Liver (tissue), 9 donors: ENCODE data around the gene CTNNA2. TPM values are rescaled to one million over a fixed set of nuclear protein-coding genes. Genes with fewer than 3 reads are reported as not detected.
"Not testable (repeated sequence)": the region's sequence is repeated elsewhere in the genome, so short reads cannot be mapped to it uniquely, and the experiment has no call there.

Experiments used
- DNase-seq: peaks from one replicate; pipeline ENCODE4 v3.0.0-alpha.2; 2017; ENCODE audit warnings: low spot score
- H3K27ac ChIP-seq, 2 donors: one replicate each; pipeline ENCODE4 v1.7.0; 2013; ENCODE audit warnings: inconsistent platforms in 2 of 2, low read length in 2 of 2, control low read depth in 1 of 2, low read depth in 1 of 2, mild to moderate bottlenecking in 1 of 2
- H3K27me3 ChIP-seq, 4 donors: one replicate each; pipeline versions ENCODE4 v1.6.1 to v1.7.0; 2013; ENCODE audit warnings: low read length in 3 of 4, inconsistent platforms in 1 of 4, mild to moderate bottlenecking in 1 of 4, moderate library complexity in 1 of 4; ENCODE audit not compliant: control insufficient read depth in 4 of 4, insufficient read depth in 4 of 4
- H3K36me3 ChIP-seq, 4 donors: one replicate each; pipeline versions ENCODE4 v1.6.1 to v1.7.0; 2013; ENCODE audit warnings: low read length in 3 of 4, mild to moderate bottlenecking in 3 of 4, low read depth in 1 of 4, moderate library complexity in 1 of 4; ENCODE audit not compliant: control insufficient read depth in 4 of 4, insufficient read depth in 3 of 4
- H3K4me1 ChIP-seq, 4 donors: one replicate each; pipeline versions ENCODE4 v1.6.1 to v1.7.0; 2013; ENCODE audit warnings: low read length in 3 of 4, mild to moderate bottlenecking in 3 of 4, moderate library complexity in 1 of 4; ENCODE audit not compliant: control insufficient read depth in 4 of 4, insufficient read depth in 4 of 4
- H3K4me3 ChIP-seq, 3 donors: one replicate each; pipeline versions ENCODE4 v1.6.1 to v1.7.0; 2013; ENCODE audit warnings: low read length in 3 of 3, control low read depth in 1 of 3, low read depth in 1 of 3, mild to moderate bottlenecking in 1 of 3
- H3K9ac ChIP-seq, 2 donors: one replicate each; pipeline ENCODE4 v1.7.0; 2013; ENCODE audit warnings: low read length in 2 of 2, mild to moderate bottlenecking in 2 of 2, moderate library complexity in 2 of 2, control low read depth in 1 of 2, low read depth in 1 of 2
- H3K9me3 ChIP-seq, 4 donors: one replicate each; pipeline versions ENCODE4 v1.6.1 to v1.7.0; 2013; ENCODE audit warnings: low read length in 3 of 4; ENCODE audit not compliant: control insufficient read depth in 4 of 4
- ATF3 ChIP-seq: IDR thresholded peaks from 2 replicates; pipeline ENCODE4 v1.6.1; 2016; ENCODE audit warnings: antibody characterized with exemption
- HNF4A ChIP-seq, 2 donors: conservative IDR thresholded peaks; 2 replicates each; pipeline ENCODE4 v1.6.1; 2016; ENCODE audit warnings: antibody characterized with exemption in 2 of 2, mild to moderate bottlenecking in 2 of 2
- JUND ChIP-seq, 2 donors: IDR thresholded peaks; 2 replicates each; pipeline ENCODE4 v1.6.1; 2016; ENCODE audit warnings: antibody characterized with exemption in 2 of 2
- RAD21 ChIP-seq, 2 donors: IDR thresholded peaks; 2 replicates each; pipeline ENCODE4 v1.6.1; 2016; ENCODE audit warnings: antibody characterized with exemption in 2 of 2, mild to moderate bottlenecking in 2 of 2
- REST ChIP-seq: IDR thresholded peaks from 2 replicates; pipeline ENCODE4 v1.6.1; 2016; ENCODE audit warnings: antibody characterized with exemption, mild to moderate bottlenecking
- RXRA ChIP-seq, 2 donors: IDR thresholded peaks; 2 replicates each; pipeline ENCODE4 v1.6.1; 2017 to 2018; ENCODE audit warnings: antibody characterized with exemption in 2 of 2, mild to moderate bottlenecking in 1 of 2
- SP1 ChIP-seq: IDR thresholded peaks from 2 replicates; pipeline ENCODE4 v1.6.1; 2018; ENCODE audit warnings: antibody characterized with exemption, mild to moderate bottlenecking
- TAF1 ChIP-seq: conservative IDR thresholded peaks from 2 replicates; pipeline ENCODE4 v1.6.1; 2016; ENCODE audit warnings: antibody characterized with exemption, mild to moderate bottlenecking
- WGBS: extraction: QIAGEN DNeasy Blood & Tissue Kit; methylation state at CpG from one replicate; pipeline ENCODE4 v1.1.7; 2013; 5-methylcytosine and 5-hydroxymethylcytosine counted together
- polyA plus RNA-seq, 2 donors: library from polyadenylated mRNA; stranded (reverse) in 1 of 2; unstranded in 1 of 2; fragments of 200-250 nt in 1 of 2; fragments of >200 nt in 1 of 2; fragmentation: Nextera tagmentation in 1 of 2; extraction: Ambion mirVana in 1 of 2; gene quantifications; one replicate each; pipeline versions ENCODE4 v1.2.1 to v1.2.3, GENCODE V29; 2013 to 2015
- total RNA-seq, 2 donors: library from RNA; depleted of rRNA; stranded (reverse); fragments of >200 nt; gene quantifications; one replicate each; pipeline ENCODE4 v1.2.3, GENCODE V29; 2014
- donor health status: healthy.
- donor health status: healthy.
- donor health status: healthy.
- donor health status: healthy.
- donor health status: healthy.

CTNNA2 gene
- total and polyA plus RNA-seq, 4 donors = 0.05 TPM; not detected in 3

GRCh38 chr2:80092474-80092873 lies 579.6 kb downstream of the CTNNA2 start:
- no peak overlapping the region for H3K27ac ChIP-seq
- H3K36me3 ChIP-seq = no peaks in the 10 kb centered on the region
- no peaks in the 10 kb centered on the region for H3K9me3 ChIP-seq
- DNase-seq = no peak
- no peak overlapping the region for H3K4me3 ChIP-seq
- H3K9ac ChIP-seq = no peak overlapping the region
- H3K27me3 ChIP-seq = peaks cover 0 to 2% (median 0%) of the 10 kb centered on the region in 4 donors
- no peaks in the 10 kb centered on the region for H3K4me1 ChIP-seq
- TF ChIP-seq JUND (IDR thresholded peaks at IDR 0.05) = no peak
- TF ChIP-seq REST = no peak
- TF ChIP-seq ATF3 = no peak
- no peak for TF ChIP-seq HNF4A (conservative IDR thresholded peaks at IDR 0.05)

GRCh38 chr2:80098503-80098902 lies 585.7 kb downstream of the CTNNA2 start:
- not testable (repeated sequence) for DNase-seq, H3K27ac ChIP-seq, H3K4me1 ChIP-seq, H3K27me3 ChIP-seq, H3K9me3 ChIP-seq, H3K36me3 ChIP-seq, H3K9ac ChIP-seq, H3K4me3 ChIP-seq
- 79% methylated on average over 12 of the region's 12 CpGs for WGBS

- Histone ChIP-seq H3K4me3 (no peak overlapping the region), H3K27ac (no peak overlapping the region), H3K27me3 (peaks cover 0 to 4% (median 0%) of the 10 kb centered on the region in 4 donors), H3K36me3 (no peaks in the 10 kb centered on the region), H3K4me1 (no peaks in the 10 kb centered on the region), H3K9me3 (no peaks in the 10 kb centered on the region), H3K9ac (no peak overlapping the region)
- no peak for TF ChIP-seq TAF1
- TF ChIP-seq RAD21 (IDR thresholded peaks at IDR 0.05) = no peak
- TF ChIP-seq REST = no peak
- TF ChIP-seq RXRA (IDR thresholded peaks at IDR 0.05) = no peak
- TF ChIP-seq SP1 = no peak
- WGBS = 97% methylated on average over 1 of the region's 1 CpG
- DNase-seq = no peak
Measured at GRCh38 chr2:80102026-80102425, 589.2 kb downstream of the CTNNA2 start.
